ENCODE measurements around the gene ABCC4.

ABCC4 gene

GRCh38 chr13:95254339-95254738, 46.9 kb downstream of the ABCC4 start:
- no peak for DNase-seq

GRCh38 chr13:95253033-95253432, 48.2 kb downstream of the ABCC4 start:
- DNase-seq = no peak

- DNase-seq = no peak
Measured at GRCh38 chr13:95251641-95252040, 49.6 kb downstream of the ABCC4 start.

- no peak for DNase-seq
Measured at GRCh38 chr13:95250961-95251360, 50.3 kb downstream of the ABCC4 start.

- no peak for DNase-seq
Measured at GRCh38 chr13:95248953-95249352, 52.3 kb downstream of the ABCC4 start.

GRCh38 chr13:95247852-95248251, 53.4 kb downstream of the ABCC4 start:
- no peak for DNase-seq

GRCh38 chr13:95247171-95247570, 54.1 kb downstream of the ABCC4 start:
- DNase-seq = no peak

GRCh38 chr13:95246292-95247082, 54.8 kb downstream of the ABCC4 start:
- DNase-seq = peak; percentile 57

GRCh38 chr13:95245071-95245470, 56.2 kb downstream of the ABCC4 start:
- DNase-seq = no peak

- DNase-seq = no peak
Measured at GRCh38 chr13:95243207-95243606, 58.0 kb downstream of the ABCC4 start.

GRCh38 chr13:95241321-95241720, 59.9 kb downstream of the ABCC4 start:
- no peak for DNase-seq

- DNase-seq = no peak
Measured at GRCh38 chr13:95239283-95239682, 62.0 kb downstream of the ABCC4 start.

GRCh38 chr13:95237310-95237870, 63.9 kb downstream of the ABCC4 start:
- no peak for DNase-seq

- no peak for DNase-seq
Measured at GRCh38 chr13:95236774-95237173, 64.5 kb downstream of the ABCC4 start.

GRCh38 chr13:95235974-95236373, 65.3 kb downstream of the ABCC4 start:
- DNase-seq = no peak

- no peak for DNase-seq
Measured at GRCh38 chr13:95235199-95235756, 66.0 kb downstream of the ABCC4 start.

- no peak for DNase-seq
Measured at GRCh38 chr13:95234242-95234641, 67.0 kb downstream of the ABCC4 start.

- peak; percentile 29 for DNase-seq
Measured at GRCh38 chr13:95233026-95233635, 68.1 kb downstream of the ABCC4 start.

GRCh38 chr13:95231393-95231792, 69.9 kb downstream of the ABCC4 start:
- DNase-seq = no peak

- DNase-seq = no peak
Measured at GRCh38 chr13:95229855-95230254, 71.4 kb downstream of the ABCC4 start.

GRCh38 chr13:95228130-95228529, 73.1 kb downstream of the ABCC4 start:
- no peak for DNase-seq

- DNase-seq = no peak
Measured at GRCh38 chr13:95226932-95227695, 74.1 kb downstream of the ABCC4 start.

GRCh38 chr13:95226476-95226875, 74.8 kb downstream of the ABCC4 start:
- no peak for DNase-seq

Measured in NCI-H1417 treated with DMSO at 0.1 percent for 48 hours (cell line).